Body of pancreas (tissue), 4 donors: Measurements from ENCODE around the gene LARP1. TPM values are rescaled to one million over a fixed set of nuclear protein-coding genes. Genes with fewer than 3 reads are reported as not detected.

Experiments used
- ATAC-seq: fragments of 150-250 bp; one replicate; pipeline ENCODE4 v1.9.1; 2016
- DNase-seq, 4 donors: peaks; one replicate each; pipeline ENCODE4 v3.0.0-alpha.2; 2019
- H3K27ac ChIP-seq, 4 donors: fragments of 200-600 bp; sonication (generic); 1 replicate in 3 of 4; 2 replicates in 1 of 4; pipeline versions ENCODE4 v1.5.1 to v1.6.1; 2016 to 2019; ENCODE audit warnings: mild to moderate bottlenecking in 1 of 4, mixed read lengths in 1 of 4, moderate library complexity in 1 of 4
- H3K27me3 ChIP-seq, 2 donors: fragments of 200-600 bp; sonication (generic); one replicate each; pipeline ENCODE4 v1.6.0; 2016; ENCODE audit warnings: mild to moderate bottlenecking in 1 of 2
- H3K36me3 ChIP-seq, 2 donors: fragments of 200-600 bp; sonication (generic); replicated peaks in 1 of 2; 2 replicates each; pipeline ENCODE4 v1.5.1; 2016; ENCODE audit warnings: low read depth in 2 of 2; ENCODE audit not compliant: insufficient read depth in 1 of 2
- H3K4me1 ChIP-seq: fragments of 200-600 bp; sonication (generic); one replicate; pipeline ENCODE4 v1.6.0; 2016
- H3K4me3 ChIP-seq, 2 donors: fragments of 200-600 bp; sonication (generic); 1 replicate in 1 of 2; 2 replicates in 1 of 2; pipeline ENCODE4 v1.5.1; 2016 to 2019
- H3K9me3 ChIP-seq, 3 donors: fragments of 200-600 bp; sonication (generic); 1 replicate in 2 of 3; 2 replicates in 1 of 3; pipeline ENCODE4 v1.5.1; 2016
- CTCF ChIP-seq, 7 experiments: fragments of 450-650 bp in 4 of 7; fragments of 200-600 bp in 3 of 7; sonication (generic) in 3 of 7; IDR thresholded peaks; one replicate each; pipeline ENCODE4 v1.5.1; 2016 to 2019; ENCODE audit warnings: antibody characterized with exemption in 7 of 7
- POLR2A ChIP-seq, 3 donors: fragments of 450-650 bp; IDR thresholded peaks; one replicate each; pipeline ENCODE4 v1.6.1; 2016; ENCODE audit warnings: antibody characterized with exemption in 3 of 3, mild to moderate bottlenecking in 2 of 3
- WGBS, 2 donors: methylation state at CpG; one replicate each; pipeline ENCODE4 v1.1.5; 2017; 5-methylcytosine and 5-hydroxymethylcytosine counted together
- intact Hi-C: fragments of 100-400 bp; cut with DNase I; formaldehyde crosslinking; loops from one replicate; pipeline ENCODE4 v1.15.1; 2023
- total RNA-seq, 2 donors: library from RNA; depleted of rRNA; stranded (reverse); fragments of >200 nt; gene quantifications; one replicate each; pipeline ENCODE4 v1.1.0, GENCODE V29; 2016

Gene LARP1
- total RNA-seq, 2 donors from 2014 or later: 96.2 to 151 TPM

GRCh38 chr5:154840435-154841272, 85.5 kb downstream of the LARP1 start:
- Histone ChIP-seq H3K9me3 (no peaks in the 10 kb centered on the region), H3K4me1 (no peaks in the 10 kb centered on the region), H3K36me3 (no peaks in the 10 kb centered on the region), H3K27ac (no peak overlapping the region), H3K4me3 (no peak overlapping the region), H3K27me3 (no peaks in the 10 kb centered on the region)
- DNase-seq (no peak), ATAC-seq (no peak)
- 76 to 80% methylated on average over 5 to 6 of the region's 6 CpGs for WGBS, 2 donors
- TF ChIP-seq CTCF (IDR thresholded peaks at IDR 0.05): no peak
- TF ChIP-seq POLR2A (IDR thresholded peaks at IDR 0.05): no peak
- intact Hi-C loops: no loop called here

- Histone ChIP-seq H3K4me1 (no peaks in the 10 kb centered on the region), H3K27me3 (no peaks in the 10 kb centered on the region), H3K36me3 (no peaks in the 10 kb centered on the region), H3K27ac (no peak overlapping the region), H3K4me3 (no peak overlapping the region), H3K9me3 (no peaks in the 10 kb centered on the region)
- TF ChIP-seq CTCF (IDR thresholded peaks at IDR 0.05) (no peak), POLR2A (IDR thresholded peaks at IDR 0.05) (no peak)
- intact Hi-C loops: no loop called here
- no peak for DNase-seq
- ATAC-seq: no peak
Observed at GRCh38 chr5:154841273-154841661, 86.1 kb downstream of the LARP1 start.

DNA sequence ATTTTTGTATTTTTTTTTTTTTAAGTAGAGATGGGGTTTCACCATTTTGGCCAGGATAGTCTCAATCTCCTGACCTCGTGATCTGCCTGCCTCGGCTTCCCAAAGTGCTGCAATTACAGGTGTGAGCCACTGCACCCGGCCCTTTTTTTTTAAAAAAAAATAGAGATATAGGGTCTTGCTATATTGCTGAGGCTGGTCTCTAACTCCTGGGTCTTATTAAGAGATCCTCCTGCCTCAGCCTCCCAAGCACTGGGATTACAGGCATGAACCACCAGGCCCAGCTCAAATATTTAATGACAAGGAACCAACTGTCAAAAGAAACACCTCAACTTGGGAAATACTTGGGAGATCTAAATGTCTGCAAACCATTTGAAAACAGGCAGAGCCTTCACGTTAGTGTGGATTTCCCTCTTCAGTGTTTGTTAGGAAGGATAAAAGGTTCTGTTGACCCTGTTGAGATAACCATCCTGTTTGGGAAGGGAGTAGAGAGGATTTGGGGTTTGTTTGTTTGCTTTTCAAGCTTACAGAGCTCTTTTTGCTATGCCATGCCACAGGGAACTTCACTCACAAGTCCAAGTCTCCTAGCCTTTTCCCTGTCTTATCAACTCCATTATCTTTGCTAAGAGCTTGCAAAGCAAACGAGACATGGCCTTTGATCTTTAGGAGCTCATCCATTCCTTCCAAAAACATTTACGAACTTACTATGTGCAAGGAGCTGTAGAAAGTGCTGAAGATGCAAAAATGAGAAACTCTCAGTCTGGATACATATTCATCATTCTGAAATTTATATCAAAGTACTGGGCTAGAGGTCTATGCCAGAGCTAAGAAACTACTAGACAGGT, 87.7 kb downstream of the LARP1 start:
- Histone ChIP-seq H3K27ac (no peak overlapping the region), H3K27me3 (no peaks in the 10 kb centered on the region), H3K4me1 (no peaks in the 10 kb centered on the region), H3K36me3 (no peaks in the 10 kb centered on the region), H3K9me3 (no peaks in the 10 kb centered on the region), H3K4me3 (no peak overlapping the region)
- intact Hi-C loops: no loop called here
- DNase-seq (no peak), ATAC-seq (no peak)
- TF ChIP-seq CTCF (IDR thresholded peaks at IDR 0.05): no peak
- TF ChIP-seq POLR2A (IDR thresholded peaks at IDR 0.05): no peak
- WGBS, 2 donors: 72 to 83% methylated on average over 6 of the region's 6 CpGs

DNA sequence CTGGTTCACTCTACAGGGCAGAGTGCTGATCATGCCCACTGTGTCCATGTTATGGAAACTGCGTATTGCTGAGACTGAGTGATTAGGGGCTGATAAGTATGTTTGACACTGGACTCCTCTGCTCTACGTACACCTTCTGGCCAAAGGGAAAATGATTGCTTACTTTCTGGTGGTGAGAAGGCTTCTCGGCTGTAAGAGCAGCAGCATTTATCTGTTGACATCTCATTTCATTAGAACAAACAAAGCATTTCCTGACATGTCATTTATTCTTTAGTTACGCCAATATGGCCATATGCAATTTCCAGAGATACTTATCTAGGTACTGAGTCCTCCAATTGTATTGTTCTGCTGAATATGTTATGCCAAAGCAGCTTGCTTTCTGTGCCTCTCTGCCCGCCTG, 89.6 kb downstream of the LARP1 start:
- no peak for TF ChIP-seq CTCF (IDR thresholded peaks at IDR 0.05)
- TF ChIP-seq POLR2A (IDR thresholded peaks at IDR 0.05): no peak
- Histone ChIP-seq H3K4me3 (no peak overlapping the region), H3K27ac (no peak overlapping the region), H3K9me3 (no peaks in the 10 kb centered on the region), H3K4me1 (no peaks in the 10 kb centered on the region), H3K27me3 (no peaks in the 10 kb centered on the region), H3K36me3 (no peaks in the 10 kb centered on the region)
- no peak for ATAC-seq
- intact Hi-C loops: no loop called here
- 51 to 58% methylated on average over 5 of the region's 5 CpGs for WGBS, 2 donors
- DNase-seq: no peak
